M059J (cell line): Measurements from ENCODE around the gene TTLL5. TPM values are rescaled to one million over a fixed set of nuclear protein-coding genes. Genes with fewer than 3 reads are reported as not detected.
A peak's percentile ranks its signal among the peaks of the same experiment; 100 is the strongest.

Experiments used
- DNase-seq: peaks from one replicate; pipeline ENCODE4 v3.0.0-alpha.2; 2012; ENCODE audit warnings: low read depth
- total RNA-seq: library from RNA; depleted of rRNA; stranded (reverse); fragments of >200 nt; shearing (Covaris generic); gene quantifications from 2 replicates; pipeline ENCODE4 v1.2.3, GENCODE V29; 2014

Gene TTLL5
- total RNA-seq, 1 experiment from 2014 or later, result 31.0 TPM

GRCh38 chr14:75697918-75698317, 36.9 kb downstream of the TTLL5 start:
- DNase-seq, result no peak

DNA sequence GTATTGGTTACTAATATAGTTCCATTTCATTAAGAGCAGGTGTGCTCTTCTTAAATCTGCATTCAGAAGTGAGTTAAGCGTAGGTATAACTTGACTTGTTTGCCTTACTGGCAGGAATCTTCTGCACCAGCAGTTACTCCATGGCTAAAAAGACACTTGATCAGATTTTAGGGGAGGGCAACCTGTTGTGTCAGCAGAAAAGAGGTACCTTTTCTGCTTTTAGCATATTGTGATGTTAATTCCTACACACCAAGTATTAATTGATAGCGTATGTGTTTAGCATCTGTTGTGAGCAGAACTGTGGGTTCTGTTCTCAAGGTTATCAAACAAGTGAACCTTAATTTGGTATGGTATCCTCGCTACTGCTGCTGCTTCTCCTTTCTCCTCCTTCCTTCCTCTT, 38.3 kb downstream of the TTLL5 start:
- DNase-seq, result no peak

- no peak for DNase-seq
Measured at GRCh38 chr14:75700295-75700694, 39.2 kb downstream of the TTLL5 start.

DNA sequence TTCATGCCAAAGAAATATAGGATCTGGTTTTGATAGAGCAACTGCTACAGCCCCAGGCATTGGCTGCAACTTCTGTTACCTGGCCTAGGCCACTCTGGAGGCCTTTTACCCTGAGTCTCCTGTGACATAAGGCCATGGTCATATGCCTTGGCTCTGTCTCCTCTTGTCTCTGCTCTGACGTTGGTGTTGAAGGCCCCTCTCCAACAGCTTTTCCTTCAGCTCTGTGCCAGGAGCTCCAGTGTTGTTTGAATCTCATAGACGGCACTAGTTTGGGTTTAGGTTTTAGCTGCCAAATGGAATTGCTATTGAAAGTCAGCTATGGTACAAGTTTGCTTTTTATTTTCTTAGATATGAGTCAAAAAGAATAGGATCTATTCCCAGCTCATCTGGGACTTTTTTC, 41.1 kb downstream of the TTLL5 start:
- DNase-seq, result no peak

DNA sequence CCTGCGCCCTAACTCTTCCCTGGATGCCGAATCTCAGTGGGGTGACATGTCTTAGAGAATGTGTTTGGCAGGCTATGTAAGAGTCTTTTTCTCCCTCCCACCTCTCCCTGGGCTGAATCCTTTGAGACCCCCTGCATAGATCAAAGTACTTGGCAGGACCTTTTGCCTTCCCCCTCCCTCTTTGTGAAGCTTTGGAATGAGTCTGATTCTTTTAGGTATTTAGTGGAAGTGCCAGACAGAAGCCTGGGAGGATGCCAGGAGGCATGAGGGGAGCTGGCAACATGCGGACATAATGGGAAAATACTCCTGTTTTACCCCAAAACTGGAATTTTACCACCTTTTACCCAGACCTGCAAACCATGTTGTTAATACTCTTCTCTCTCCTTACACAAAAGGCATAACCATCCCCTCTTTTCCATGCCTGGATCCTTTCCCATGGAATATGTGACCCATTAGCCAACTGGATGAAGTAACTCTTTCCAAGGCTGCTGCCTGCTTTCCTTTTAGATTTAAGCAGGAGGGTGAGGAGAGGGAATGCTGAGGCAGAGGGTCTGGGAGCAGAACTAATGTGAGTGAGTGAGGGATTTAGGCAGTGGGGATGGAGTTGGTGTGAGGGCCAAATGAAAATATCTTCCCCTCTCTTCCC, 41.7 kb downstream of the TTLL5 start:
- no peak for DNase-seq

GRCh38 chr14:75703467-75703866, 42.4 kb downstream of the TTLL5 start:
- no peak for DNase-seq

GRCh38 chr14:75705014-75705413, 44.0 kb downstream of the TTLL5 start:
- DNase-seq, result no peak

DNA sequence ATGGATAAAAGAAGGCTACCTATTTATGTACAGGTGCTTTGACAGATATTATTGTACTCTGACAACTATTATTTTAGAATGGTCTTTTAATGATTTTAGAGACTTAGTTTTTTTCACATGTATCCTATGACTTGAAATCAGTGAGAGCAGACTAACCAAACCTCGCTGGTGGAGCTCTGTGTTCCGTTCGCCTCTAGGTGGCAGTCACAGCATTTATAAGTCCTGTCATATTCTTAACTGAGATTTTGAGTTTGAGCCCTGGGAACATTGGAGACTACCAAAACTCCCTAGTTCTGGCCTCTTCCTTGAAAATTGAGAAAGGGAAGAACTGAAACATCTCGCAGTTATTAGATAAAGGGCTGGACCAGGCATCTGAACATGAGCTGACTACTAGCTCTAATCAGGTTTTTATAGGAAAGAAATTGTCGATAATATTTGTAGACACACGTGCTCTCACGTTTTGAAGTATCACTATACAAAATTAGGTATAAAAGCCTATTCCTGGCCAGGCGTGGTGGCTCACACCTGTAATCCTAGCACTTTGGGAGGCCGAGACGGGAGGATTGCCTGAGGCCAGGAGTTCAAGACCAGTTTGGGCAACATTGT, 48.3 kb downstream of the TTLL5 start:
- DNase-seq, result peak; percentile 73

- peak; percentile 56 for DNase-seq
Measured at GRCh38 chr14:75711105-75711795, 50.2 kb downstream of the TTLL5 start.

DNA sequence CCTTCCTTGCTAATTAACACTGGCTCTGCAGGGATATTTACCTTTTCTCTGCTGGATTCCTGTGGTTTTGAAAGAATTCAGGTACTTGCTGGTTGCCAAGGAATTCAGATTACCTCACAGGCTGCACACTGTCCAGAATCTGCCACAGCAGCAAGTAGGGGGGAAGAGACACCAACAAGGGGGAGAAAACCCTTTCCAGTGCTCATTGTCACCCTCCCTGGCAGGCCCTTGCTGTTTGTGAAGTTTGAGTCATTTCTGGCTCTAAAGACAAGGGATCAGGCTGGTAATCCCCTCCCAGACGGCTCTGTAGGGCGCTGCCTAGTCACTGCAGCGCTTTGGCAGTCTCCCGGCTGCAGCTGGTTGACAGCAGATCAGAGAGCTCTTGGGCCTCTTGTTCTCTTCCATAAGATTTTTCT, 50.8 kb downstream of the TTLL5 start:
- DNase-seq, result peak; percentile 97

- peak; percentile 32 for DNase-seq
Measured at GRCh38 chr14:75714991-75715390, 53.9 kb downstream of the TTLL5 start.

DNA sequence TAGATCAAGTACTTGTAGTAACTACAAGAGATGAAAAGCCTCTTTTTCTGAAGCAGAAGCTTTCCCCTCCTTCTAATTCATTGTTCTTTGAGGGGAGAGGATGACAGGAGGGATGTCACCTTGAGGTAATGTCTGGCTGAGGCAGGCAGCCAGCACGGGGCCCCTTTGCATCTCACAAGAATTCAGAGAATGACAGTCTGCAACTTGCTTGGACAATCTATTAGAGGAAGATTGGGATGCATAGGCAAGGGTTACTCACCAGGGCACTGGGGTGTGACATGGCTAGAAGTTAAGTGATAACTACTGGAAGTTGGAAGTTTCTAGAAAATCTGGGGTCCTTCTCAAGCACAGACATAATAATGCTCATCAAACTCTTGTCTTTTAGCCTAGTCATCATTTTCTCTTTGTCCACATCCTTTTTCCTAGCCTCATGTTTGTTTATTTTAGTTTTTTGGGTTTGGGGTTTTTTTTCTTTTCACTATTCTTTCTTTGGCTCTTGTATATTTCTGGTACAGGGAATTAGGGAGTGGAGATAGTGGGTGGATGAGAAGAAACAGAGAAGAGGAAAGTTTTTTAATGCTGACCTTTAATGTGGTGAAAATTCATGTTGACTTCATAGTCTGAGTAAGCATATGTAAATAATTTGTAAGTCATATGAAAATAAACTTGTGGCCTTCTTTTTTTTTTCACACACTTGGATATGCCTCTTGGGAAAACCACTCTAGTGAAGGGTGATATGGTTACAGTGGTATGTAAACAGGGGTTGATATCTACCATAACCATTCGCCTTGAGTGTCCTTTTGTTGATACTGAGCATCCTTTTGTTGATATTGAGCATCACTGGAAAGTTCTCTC, 55.1 kb downstream of the TTLL5 start:
- peak; percentile 79 for DNase-seq

DNA sequence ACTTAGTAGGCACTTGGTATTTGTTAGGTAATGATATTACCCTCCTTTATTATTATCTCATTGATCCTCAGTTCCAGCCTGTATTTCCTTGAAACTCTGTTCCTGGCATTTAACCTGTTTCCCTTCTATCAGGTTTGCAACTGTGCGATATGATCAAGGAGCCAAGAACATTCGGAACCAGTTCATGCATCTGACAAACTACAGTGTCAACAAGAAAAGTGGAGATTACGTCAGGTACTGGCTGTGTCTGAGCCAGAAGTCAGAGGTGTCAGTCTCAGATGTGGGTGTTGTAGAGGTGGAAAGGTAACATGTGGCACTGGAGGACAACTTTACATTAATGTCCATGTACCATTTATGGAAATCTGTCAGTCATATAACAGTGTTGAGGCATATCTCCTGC, 56.7 kb downstream of the TTLL5 start:
- no peak for DNase-seq

GRCh38 chr14:75718199-75718598, 57.2 kb downstream of the TTLL5 start:
- no peak for DNase-seq

DNA sequence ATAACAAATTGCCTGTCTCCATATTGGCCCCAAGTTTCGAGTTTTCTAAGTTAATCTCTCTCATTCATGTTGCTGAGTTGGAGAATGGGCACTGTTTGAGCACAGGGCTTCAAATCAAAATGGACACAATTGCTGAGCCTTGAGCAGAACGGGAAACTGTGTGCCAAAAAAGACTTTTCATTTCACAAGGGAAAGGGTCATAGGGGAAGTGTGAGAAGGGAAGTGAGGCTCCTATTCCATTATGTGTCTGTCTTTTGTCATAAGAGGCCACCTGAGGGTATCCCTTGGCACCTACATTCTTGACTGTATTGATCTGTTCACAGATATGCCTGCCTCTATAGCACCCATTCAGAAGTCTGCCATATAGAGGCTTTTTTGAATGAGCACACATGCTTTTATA, 59.1 kb downstream of the TTLL5 start:
- no peak for DNase-seq

GRCh38 chr14:75720842-75721498, 59.9 kb downstream of the TTLL5 start:
- DNase-seq, result peak; percentile 32

GRCh38 chr14:75723716-75724115, 62.7 kb downstream of the TTLL5 start:
- DNase-seq, result no peak

DNA sequence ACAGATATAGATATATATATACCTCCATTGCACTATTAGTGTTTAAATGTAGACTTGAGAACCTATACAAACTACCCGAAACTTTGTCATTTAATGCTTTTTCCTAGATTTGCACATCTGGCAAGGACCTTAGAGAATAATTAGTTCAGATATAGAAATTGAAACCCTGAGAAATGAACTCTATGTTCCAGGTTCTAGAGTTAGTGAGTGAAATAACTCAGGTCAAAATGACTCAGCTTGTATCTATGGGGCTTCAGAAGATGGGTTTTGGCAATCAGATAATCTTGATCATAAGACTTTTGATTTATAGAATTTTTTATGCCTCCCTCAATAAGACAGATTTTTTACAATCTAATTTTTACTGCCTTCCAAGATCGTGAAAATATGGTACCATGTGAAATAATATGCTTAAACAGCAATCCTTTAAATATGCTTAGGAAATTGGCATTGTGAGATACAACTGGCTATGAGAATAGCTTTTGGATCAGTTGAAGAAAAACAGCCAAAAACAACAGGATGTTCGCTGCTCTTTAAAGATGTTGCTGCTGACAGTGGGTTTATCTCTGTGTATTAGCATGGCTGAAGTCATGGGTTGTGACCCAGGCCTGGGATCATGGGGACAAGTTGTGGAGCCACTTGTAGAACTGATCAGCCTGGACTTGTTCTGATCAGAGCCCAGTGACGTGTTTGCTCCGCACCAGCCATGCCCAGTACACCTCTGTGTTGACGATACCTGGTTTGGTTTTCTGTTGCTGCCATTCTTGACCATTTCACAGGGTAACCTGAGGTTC, 63.6 kb downstream of the TTLL5 start:
- no peak for DNase-seq

- no peak for DNase-seq
Measured at GRCh38 chr14:75725481-75725880, 64.4 kb downstream of the TTLL5 start.

- no peak for DNase-seq
Measured at GRCh38 chr14:75726321-75726720, 65.3 kb downstream of the TTLL5 start.

- no peak for DNase-seq
Measured at GRCh38 chr14:75727124-75727523, 66.1 kb downstream of the TTLL5 start.
